DOHH2 (cell line): ENCODE results near the gene POPDC2.

Experiments
- H3F3A ChIP-seq: fragments of 200-600 bp; sonication (generic), shearing (Covaris generic); 2 replicates; pipeline ENCODE4 v1.6.0; 2016; ENCODE audit warnings: antibody characterized with exemption, mild to moderate bottlenecking; ENCODE audit not compliant: control insufficient read depth, insufficient read depth
- H3K27ac ChIP-seq: fragments of 200-600 bp; sonication (generic); 2 replicates; pipeline ENCODE4 v1.5.1; 2014; ENCODE audit warnings: low read depth, mild to moderate bottlenecking, low read length, moderate library complexity
- H3K27me3 ChIP-seq: fragments of 200-600 bp; sonication (generic); 2 replicates; pipeline ENCODE4 v1.6.1; 2014; ENCODE audit warnings: mild to moderate bottlenecking, low read length, mixed read lengths; ENCODE audit not compliant: control insufficient read depth
- H3K36me3 ChIP-seq: fragments of 200-600 bp; sonication (generic); 2 replicates; pipeline ENCODE4 v1.6.1; 2014; ENCODE audit warnings: mild to moderate bottlenecking, low read length, moderate library complexity, mixed read lengths; ENCODE audit not compliant: control insufficient read depth
- H3K4me1 ChIP-seq: fragments of 200-600 bp; sonication (generic); 2 replicates; pipeline ENCODE4 v1.6.1; 2014; ENCODE audit warnings: mild to moderate bottlenecking, low read length, mixed read lengths; ENCODE audit not compliant: control insufficient read depth
- H3K4me2 ChIP-seq: fragments of 200-600 bp; sonication (generic); 2 replicates; pipeline ENCODE4 v1.6.0; 2014; ENCODE audit warnings: mild to moderate bottlenecking, low read length, moderate library complexity
- H3K4me3 ChIP-seq: fragments of 200-600 bp; sonication (generic); 2 replicates; pipeline ENCODE4 v1.5.1; 2014; ENCODE audit warnings: mild to moderate bottlenecking, low read length, mixed read lengths
- H3K79me2 ChIP-seq: fragments of 200-600 bp; sonication (generic); 2 replicates; pipeline ENCODE4 v1.6.1; 2014; ENCODE audit warnings: mild to moderate bottlenecking, low read length, mixed read lengths; ENCODE audit not compliant: control insufficient read depth
- H3K9me2 ChIP-seq: fragments of 200-600 bp; sonication (generic); replicated peaks from 2 replicates; pipeline ENCODE4 v1.6.1; 2014; ENCODE audit warnings: mild to moderate bottlenecking, low read length, mixed read lengths; ENCODE audit not compliant: control insufficient read depth
- H3K9me3 ChIP-seq: fragments of 200-600 bp; sonication (generic); 2 replicates; pipeline ENCODE4 v1.6.1; 2014; ENCODE audit warnings: antibody characterized with exemption, low read length, mixed read lengths; ENCODE audit not compliant: control insufficient read depth, insufficient read depth
- H4K20me1 ChIP-seq: fragments of 200-600 bp; sonication (generic); 2 replicates; pipeline ENCODE4 v1.6.0; 2014; ENCODE audit warnings: low read depth, mild to moderate bottlenecking, antibody characterized with exemption, low read length, moderate library complexity; ENCODE audit not compliant: control insufficient read depth, insufficient read depth
- EZH2phosphoT487 ChIP-seq: fragments of 200-600 bp; sonication (generic); IDR thresholded peaks from 2 replicates; pipeline ENCODE4 v1.6.1; 2017; ENCODE audit warnings: borderline replicate concordance, mild to moderate bottlenecking, antibody characterized with exemption, low read length, moderate library complexity, mixed read lengths
- TF ChIP-seq, protein P1 (sequence below): fragments of 200-600 bp; sonication (generic); IDR thresholded peaks from one replicate; pipeline ENCODE4 v1.5.1; 2014; ENCODE audit warnings: antibody characterized with exemption, mild to moderate bottlenecking, low read depth, low read length; ENCODE audit not compliant: poor library complexity, severe bottlenecking

The POPDC2 gene

DNA sequence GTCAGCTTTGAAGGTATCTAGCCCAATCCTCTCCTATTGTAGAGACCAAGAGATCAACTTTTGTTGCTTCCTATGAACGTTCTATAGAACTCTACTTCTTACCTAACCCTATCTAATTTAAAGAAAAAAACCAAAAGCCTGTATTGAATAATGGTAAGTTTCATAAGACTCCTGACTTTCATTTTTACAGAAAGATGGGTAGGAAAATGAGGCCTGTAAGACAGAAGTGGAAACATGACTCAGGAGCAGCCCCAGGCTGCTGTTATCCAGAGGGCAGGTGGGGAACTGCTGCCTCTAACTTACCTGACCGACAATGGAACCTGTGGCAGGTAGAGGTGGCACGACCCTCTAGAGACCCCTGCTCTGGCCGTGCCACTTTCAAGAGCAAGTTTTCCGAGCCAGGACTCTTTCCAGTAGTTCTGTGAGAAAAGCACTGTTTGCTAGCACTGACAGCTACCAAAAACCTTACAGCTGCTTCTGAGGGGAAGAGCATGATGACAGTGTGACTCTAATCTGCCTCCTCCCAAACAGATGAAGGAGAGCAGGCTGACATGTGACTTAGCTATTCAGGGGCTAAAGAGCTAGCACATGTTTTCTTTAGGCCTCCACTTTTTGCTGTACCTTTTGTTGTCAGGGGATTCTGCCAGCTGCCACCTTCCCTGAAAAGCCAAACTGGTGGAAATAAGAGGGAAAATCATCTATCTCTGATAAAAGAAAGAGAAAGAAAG, 17.5 kb downstream of the POPDC2 start:
- Histone ChIP-seq H3F3A (no peaks in the 10 kb centered on the region), H3K9me3 (no peaks in the 10 kb centered on the region), H3K79me2 (no peaks in the 10 kb centered on the region), H3K4me2 (no peak overlapping the region), H3K36me3 (no peaks in the 10 kb centered on the region), H3K27me3 (no peaks in the 10 kb centered on the region), H3K9me2 (no peaks in the 10 kb centered on the region), H3K4me1 (peaks cover 12% of the 10 kb centered on the region), H3K4me3 (no peak overlapping the region), H4K20me1 (no peaks in the 10 kb centered on the region), H3K27ac (no peak overlapping the region)
- TF ChIP-seq EZH2phosphoT487 = no peak
- TF ChIP-seq, protein P1, sequence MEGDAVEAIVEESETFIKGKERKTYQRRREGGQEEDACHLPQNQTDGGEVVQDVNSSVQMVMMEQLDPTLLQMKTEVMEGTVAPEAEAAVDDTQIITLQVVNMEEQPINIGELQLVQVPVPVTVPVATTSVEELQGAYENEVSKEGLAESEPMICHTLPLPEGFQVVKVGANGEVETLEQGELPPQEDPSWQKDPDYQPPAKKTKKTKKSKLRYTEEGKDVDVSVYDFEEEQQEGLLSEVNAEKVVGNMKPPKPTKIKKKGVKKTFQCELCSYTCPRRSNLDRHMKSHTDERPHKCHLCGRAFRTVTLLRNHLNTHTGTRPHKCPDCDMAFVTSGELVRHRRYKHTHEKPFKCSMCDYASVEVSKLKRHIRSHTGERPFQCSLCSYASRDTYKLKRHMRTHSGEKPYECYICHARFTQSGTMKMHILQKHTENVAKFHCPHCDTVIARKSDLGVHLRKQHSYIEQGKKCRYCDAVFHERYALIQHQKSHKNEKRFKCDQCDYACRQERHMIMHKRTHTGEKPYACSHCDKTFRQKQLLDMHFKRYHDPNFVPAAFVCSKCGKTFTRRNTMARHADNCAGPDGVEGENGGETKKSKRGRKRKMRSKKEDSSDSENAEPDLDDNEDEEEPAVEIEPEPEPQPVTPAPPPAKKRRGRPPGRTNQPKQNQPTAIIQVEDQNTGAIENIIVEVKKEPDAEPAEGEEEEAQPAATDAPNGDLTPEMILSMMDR = no peak

DNA sequence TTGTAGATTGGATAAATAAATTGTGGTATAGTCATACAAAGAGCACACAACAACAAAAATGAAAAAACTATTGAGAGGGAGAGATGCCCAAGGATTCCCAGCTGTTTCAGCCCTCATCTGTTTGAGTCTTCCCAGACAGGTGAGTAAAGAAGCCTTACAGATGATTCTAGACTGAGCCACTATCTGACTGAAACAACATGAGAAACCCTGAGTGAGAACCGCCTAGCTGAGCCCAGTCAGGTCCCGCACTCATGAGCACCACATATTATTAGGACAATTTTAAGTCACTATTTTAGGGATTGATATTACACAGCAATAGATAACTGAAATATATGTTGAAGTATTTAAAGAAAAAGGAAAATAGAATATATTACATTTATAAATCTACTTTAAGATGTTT, 19.0 kb downstream of the POPDC2 start:
- no peaks in the 10 kb centered on the region for H3K36me3 ChIP-seq

DNA sequence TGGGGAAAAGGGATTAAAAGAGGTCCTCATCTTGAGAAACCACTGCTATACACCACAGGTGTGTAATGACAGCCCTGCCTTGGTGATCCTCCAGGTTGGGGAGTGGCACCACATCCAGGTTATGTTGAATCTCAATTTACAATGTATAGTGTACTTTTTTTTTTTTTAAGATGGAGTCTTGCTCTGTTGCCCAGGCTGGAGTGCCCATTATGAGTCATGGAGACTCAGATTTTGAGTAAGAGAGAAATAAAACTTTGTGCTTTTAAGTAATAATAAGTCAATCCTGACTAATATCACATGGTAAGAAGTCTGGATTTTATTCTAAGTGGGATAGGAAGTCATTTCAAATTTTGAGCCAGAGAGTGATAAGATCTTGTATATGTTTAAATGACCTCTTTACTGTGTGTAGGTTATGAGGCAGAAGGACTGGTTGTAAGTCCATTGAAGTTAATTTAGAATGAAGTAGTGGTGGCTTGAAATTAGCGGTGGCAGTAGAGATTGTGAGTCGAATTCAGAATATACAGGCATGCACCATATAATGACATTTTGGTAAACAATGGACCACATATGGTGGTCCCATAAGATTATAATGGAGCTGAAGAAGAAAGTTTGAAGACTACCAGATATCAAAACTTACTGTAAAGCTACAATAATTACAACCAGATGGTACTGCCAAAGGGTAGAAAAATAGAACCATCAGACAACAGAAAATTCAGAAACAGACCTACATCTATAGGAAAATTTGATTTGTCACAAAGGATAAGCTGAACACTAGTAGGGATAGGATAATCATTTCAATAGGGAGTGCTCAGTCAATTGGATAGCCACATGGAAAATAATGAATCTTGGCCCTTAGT, 20.7 kb downstream of the POPDC2 start:
- no peaks in the 10 kb centered on the region for H3K27me3 ChIP-seq
- TF ChIP-seq, protein P1 = no peak
- no peak for TF ChIP-seq EZH2phosphoT487
- no peak overlapping the region for H3K4me2 ChIP-seq
- no peak overlapping the region for H3K27ac ChIP-seq
- no peaks in the 10 kb centered on the region for H3K9me3 ChIP-seq
- no peaks in the 10 kb centered on the region for H3K36me3 ChIP-seq
- no peak overlapping the region for H3K4me3 ChIP-seq
- no peaks in the 10 kb centered on the region for H4K20me1 ChIP-seq
- no peaks in the 10 kb centered on the region for H3K9me2 ChIP-seq
- no peaks in the 10 kb centered on the region for H3K79me2 ChIP-seq
- H3F3A ChIP-seq = no peaks in the 10 kb centered on the region
- peaks cover 13% of the 10 kb centered on the region for H3K4me1 ChIP-seq

More for the DNA sequence above, 19.0 kb downstream of the POPDC2 start:
- H3K27me3 ChIP-seq = no peaks in the 10 kb centered on the region
- H3K27ac ChIP-seq = no peak overlapping the region
- no peaks in the 10 kb centered on the region for H3F3A ChIP-seq
- no peak overlapping the region for H3K4me2 ChIP-seq
- H3K9me3 ChIP-seq = no peaks in the 10 kb centered on the region
- H3K4me3 ChIP-seq = no peak overlapping the region
- TF ChIP-seq, protein P1 = no peak
- TF ChIP-seq EZH2phosphoT487 = no peak
- H4K20me1 ChIP-seq = no peaks in the 10 kb centered on the region
- no peaks in the 10 kb centered on the region for H3K9me2 ChIP-seq
- peaks cover 13% of the 10 kb centered on the region for H3K4me1 ChIP-seq
- H3K79me2 ChIP-seq = no peaks in the 10 kb centered on the region
